BLaER1 (cell line): ENCODE results near the gene LRRC3.

Source experiments
- H3K27ac ChIP-seq: shearing (Covaris generic); formaldehyde crosslinking; 2 replicates; pipeline ENCODE4 v1.8.1; 2022
- H3K27me3 ChIP-seq: shearing (Covaris generic); formaldehyde crosslinking; 2 replicates; pipeline ENCODE4 v1.8.1; 2022
- H3K36me3 ChIP-seq: shearing (Covaris generic); formaldehyde crosslinking; 2 replicates; pipeline ENCODE4 v1.8.1; 2022
- H3K4me1 ChIP-seq: shearing (Covaris generic); formaldehyde crosslinking; 2 replicates; pipeline ENCODE4 v1.8.1; 2022
- H3K4me2 ChIP-seq: shearing (Covaris generic); formaldehyde crosslinking; 2 replicates; pipeline ENCODE4 v1.8.1; 2022
- H3K4me3 ChIP-seq: shearing (Covaris generic); formaldehyde crosslinking; 2 replicates; pipeline ENCODE4 v1.8.1; 2022
- H3K9ac ChIP-seq: shearing (Covaris generic); formaldehyde crosslinking; 2 replicates; pipeline ENCODE4 v1.8.1; 2022
- H3K9me3 ChIP-seq: shearing (Covaris generic); formaldehyde crosslinking; 2 replicates; pipeline ENCODE4 v1.8.1; 2022
- H4K20me1 ChIP-seq: shearing (Covaris generic); formaldehyde crosslinking; 2 replicates; pipeline ENCODE4 v1.8.1; 2022
- Cebpa-rat ChIP-seq: shearing (Covaris generic); IDR thresholded peaks from 2 replicates; pipeline ENCODE4 v1.8.1; 2022

Gene LRRC3

GRCh38 chr21:44462834-44463200 lies 7.5 kb downstream of the LRRC3 start:
- H3K36me3 ChIP-seq: no peaks in the 10 kb centered on the region
- no peak overlapping the region for H3K4me2 ChIP-seq
- no peak overlapping the region for H3K27ac ChIP-seq
- H3K9ac ChIP-seq: no peak overlapping the region
- no peaks in the 10 kb centered on the region for H3K27me3 ChIP-seq
- no peaks in the 10 kb centered on the region for H3K9me3 ChIP-seq
- no peak overlapping the region for H3K4me3 ChIP-seq
- H4K20me1 ChIP-seq: no peaks in the 10 kb centered on the region
- H3K4me1 ChIP-seq: peaks cover 25% of the 10 kb centered on the region
- no peak for TF ChIP-seq Cebpa-rat

- no peaks in the 10 kb centered on the region for H3K27me3 ChIP-seq
Observed at GRCh38 chr21:44463724-44464123, 8.4 kb downstream of the LRRC3 start.

GRCh38 chr21:44464351-44464750 lies 9.0 kb downstream of the LRRC3 start:
- TF ChIP-seq Cebpa-rat: no peak
- no peak overlapping the region for H3K4me2 ChIP-seq
- H3K9me3 ChIP-seq: no peaks in the 10 kb centered on the region
- H3K36me3 ChIP-seq: no peaks in the 10 kb centered on the region
- H4K20me1 ChIP-seq: no peaks in the 10 kb centered on the region
- no peak overlapping the region for H3K4me3 ChIP-seq
- no peak overlapping the region for H3K27ac ChIP-seq
- H3K4me1 ChIP-seq: peaks cover 17% of the 10 kb centered on the region
- H3K9ac ChIP-seq: no peak overlapping the region
- H3K27me3 ChIP-seq: no peaks in the 10 kb centered on the region

More at GRCh38 chr21:44463724-44464123, 8.4 kb downstream of the LRRC3 start:
- Histone ChIP-seq H3K4me2 (no peak overlapping the region), H3K36me3 (no peaks in the 10 kb centered on the region), H4K20me1 (no peaks in the 10 kb centered on the region), H3K9me3 (no peaks in the 10 kb centered on the region), H3K4me1 (peaks cover 23% of the 10 kb centered on the region), H3K9ac (no peak overlapping the region), H3K27ac (no peak overlapping the region), H3K4me3 (no peak overlapping the region)
- no peak for TF ChIP-seq Cebpa-rat

GRCh38 chr21:44466351-44466954 lies 11.1 kb downstream of the LRRC3 start:
- Histone ChIP-seq H3K27ac (no peak overlapping the region), H3K9me3 (no peaks in the 10 kb centered on the region), H3K36me3 (no peaks in the 10 kb centered on the region), H4K20me1 (no peaks in the 10 kb centered on the region), H3K4me2 (no peak overlapping the region), H3K4me1 (peaks cover 8% of the 10 kb centered on the region), H3K9ac (no peak overlapping the region), H3K4me3 (no peak overlapping the region), H3K27me3 (no peaks in the 10 kb centered on the region)
- TF ChIP-seq Cebpa-rat: no peak

GRCh38 chr21:44466996-44467858 lies 11.9 kb downstream of the LRRC3 start:
- Histone ChIP-seq H4K20me1 (no peaks in the 10 kb centered on the region), H3K27me3 (no peaks in the 10 kb centered on the region), H3K9me3 (no peaks in the 10 kb centered on the region), H3K9ac (no peak overlapping the region), H3K27ac (no peak overlapping the region), H3K36me3 (no peaks in the 10 kb centered on the region), H3K4me2 (no peak overlapping the region), H3K4me3 (no peak overlapping the region), H3K4me1 (peaks cover 13% of the 10 kb centered on the region)
- TF ChIP-seq Cebpa-rat: no peak

- no peak overlapping the region for H3K4me2 ChIP-seq
- H3K36me3 ChIP-seq: no peaks in the 10 kb centered on the region
- no peak overlapping the region for H3K4me3 ChIP-seq
- H3K9me3 ChIP-seq: no peaks in the 10 kb centered on the region
- no peak overlapping the region for H3K27ac ChIP-seq
- no peak overlapping the region for H3K9ac ChIP-seq
- no peaks in the 10 kb centered on the region for H4K20me1 ChIP-seq
- H3K4me1 ChIP-seq: peaks cover 15% of the 10 kb centered on the region
- no peak for TF ChIP-seq Cebpa-rat
- H3K27me3 ChIP-seq: no peaks in the 10 kb centered on the region
Observed at GRCh38 chr21:44467859-44468195, 12.5 kb downstream of the LRRC3 start.

- no peaks in the 10 kb centered on the region for H4K20me1 ChIP-seq
- TF ChIP-seq Cebpa-rat: no peak
- no peak overlapping the region for H3K4me2 ChIP-seq
- H3K4me3 ChIP-seq: no peak overlapping the region
- H3K36me3 ChIP-seq: no peaks in the 10 kb centered on the region
- no peaks in the 10 kb centered on the region for H3K27me3 ChIP-seq
- no peak overlapping the region for H3K27ac ChIP-seq
- peaks cover 20% of the 10 kb centered on the region for H3K4me1 ChIP-seq
- H3K9me3 ChIP-seq: no peaks in the 10 kb centered on the region
- no peak overlapping the region for H3K9ac ChIP-seq
Observed at GRCh38 chr21:44471341-44471740, 16.0 kb downstream of the LRRC3 start.

- Histone ChIP-seq H3K4me3 (no peak overlapping the region), H3K4me2 (peak overlapping the region; percentile 11; the same call in 1 of the 2 replicates), H3K9ac (no peak overlapping the region), H3K27ac (no peak overlapping the region), H3K4me1 (peaks cover 26% of the 10 kb centered on the region), H4K20me1 (no peaks in the 10 kb centered on the region), H3K36me3 (no peaks in the 10 kb centered on the region), H3K27me3 (no peaks in the 10 kb centered on the region), H3K9me3 (no peaks in the 10 kb centered on the region)
- TF ChIP-seq Cebpa-rat: no peak
Observed at GRCh38 chr21:44471996-44472395, 16.7 kb downstream of the LRRC3 start.

GRCh38 chr21:44473915-44474555 lies 18.7 kb downstream of the LRRC3 start:
- H4K20me1 ChIP-seq: no peaks in the 10 kb centered on the region
- H3K9ac ChIP-seq: no peak overlapping the region
- H3K36me3 ChIP-seq: no peaks in the 10 kb centered on the region
- no peak overlapping the region for H3K4me3 ChIP-seq
- H3K27ac ChIP-seq: no peak overlapping the region
- no peak for TF ChIP-seq Cebpa-rat
- peaks cover 46% of the 10 kb centered on the region for H3K4me1 ChIP-seq
- H3K27me3 ChIP-seq: no peaks in the 10 kb centered on the region
- H3K4me2 ChIP-seq: no peak overlapping the region
- no peaks in the 10 kb centered on the region for H3K9me3 ChIP-seq

- Histone ChIP-seq H3K36me3 (no peaks in the 10 kb centered on the region), H3K4me3 (no peak overlapping the region), H3K27me3 (no peaks in the 10 kb centered on the region), H3K4me2 (no peak overlapping the region), H3K27ac (no peak overlapping the region), H3K9ac (no peak overlapping the region), H3K9me3 (no peaks in the 10 kb centered on the region), H4K20me1 (no peaks in the 10 kb centered on the region), H3K4me1 (peaks cover 60% of the 10 kb centered on the region)
- no peak for TF ChIP-seq Cebpa-rat
Observed at GRCh38 chr21:44475266-44475845, 20.0 kb downstream of the LRRC3 start.
